HFFc6 (cell line): ENCODE results near the gene PTPRD. TPM values are rescaled to one million over a fixed set of nuclear protein-coding genes. Genes with fewer than 3 reads are reported as not detected.

Experiments
- DNase-seq: peaks from one replicate; pipeline ENCODE4 v3.0.0-alpha.2; 2018
- H3K27ac Mint-ChIP-seq: 2 replicates; pipeline ENCODE4 v1.8.0; 2020; ENCODE audit warnings: mild to moderate bottlenecking, mixed read lengths
- H3K27me3 Mint-ChIP-seq: 2 replicates; pipeline ENCODE4 v1.8.0; 2021; ENCODE audit warnings: mild to moderate bottlenecking, moderate library complexity, mixed read lengths; ENCODE audit not compliant: insufficient read depth
- H3K36me3 Mint-ChIP-seq: 2 replicates; pipeline ENCODE4 v1.8.0; 2021; ENCODE audit warnings: low read depth, mixed read lengths
- H3K4me1 Mint-ChIP-seq: 2 replicates; pipeline ENCODE4 v1.8.0; 2020; ENCODE audit warnings: low read depth, mixed read lengths
- H3K4me3 Mint-ChIP-seq: 2 replicates; pipeline ENCODE4 v1.8.0; 2020; ENCODE audit warnings: mild to moderate bottlenecking, moderate library complexity, mixed read lengths
- H3K9me3 Mint-ChIP-seq: 2 replicates; pipeline ENCODE4 v1.8.0; 2020; ENCODE audit warnings: mild to moderate bottlenecking, mixed read lengths
- CTCF ChIP-seq: fragments of 200-600 bp; sonication (generic); IDR thresholded peaks from 2 replicates; pipeline ENCODE4 v1.5.0; 2021; ENCODE audit warnings: antibody characterized with exemption, mild to moderate bottlenecking
- total RNA-seq, 6 experiments: library from RNA; stranded (reverse); fragmentation: NEBNext Ultra II Directional; extraction: Animal tissue kit (Norgen Biotek cat#: 25700); gene quantifications; 2 replicates in 1 of 6; 3 replicates in 5 of 6; pipeline ENCODE4 v1.2.3, GENCODE V29; 2021

PTPRD gene
- total RNA-seq, 6 experiments from 2014 or later = not detected

- H3K4me1 Mint-ChIP-seq = no peaks in the 10 kb centered on the region
- H3K36me3 Mint-ChIP-seq = no peaks in the 10 kb centered on the region
- no peak overlapping the region for H3K27ac Mint-ChIP-seq
- H3K27me3 Mint-ChIP-seq = no peaks in the 10 kb centered on the region
- TF ChIP-seq CTCF = no peak
- H3K4me3 Mint-ChIP-seq = no peak overlapping the region
- peaks cover 19% of the 10 kb centered on the region for H3K9me3 Mint-ChIP-seq
- DNase-seq = no peak
Observed at GRCh38 chr9:8844549-8844948, 1768.3 kb downstream of the PTPRD start.

GRCh38 chr9:8842402-8843193, 1770.2 kb downstream of the PTPRD start:
- H3K36me3 Mint-ChIP-seq = no peaks in the 10 kb centered on the region
- peaks cover 12% of the 10 kb centered on the region for H3K9me3 Mint-ChIP-seq
- H3K4me3 Mint-ChIP-seq = no peak overlapping the region
- DNase-seq = no peak
- H3K27me3 Mint-ChIP-seq = no peaks in the 10 kb centered on the region
- no peak overlapping the region for H3K27ac Mint-ChIP-seq
- H3K4me1 Mint-ChIP-seq = no peaks in the 10 kb centered on the region
- TF ChIP-seq CTCF = no peak

GRCh38 chr9:8838136-8838535, 1774.7 kb downstream of the PTPRD start:
- Mint-ChIP-seq H3K27me3 (no peaks in the 10 kb centered on the region), H3K4me1 (no peaks in the 10 kb centered on the region), H3K36me3 (no peaks in the 10 kb centered on the region), H3K9me3 (peaks cover 11% of the 10 kb centered on the region), H3K4me3 (no peak overlapping the region), H3K27ac (no peak overlapping the region)
- TF ChIP-seq CTCF = no peak
- DNase-seq = no peak

GRCh38 chr9:8835291-8835690, 1777.5 kb downstream of the PTPRD start:
- H3K4me3 Mint-ChIP-seq = no peak overlapping the region
- no peak for DNase-seq
- H3K4me1 Mint-ChIP-seq = no peaks in the 10 kb centered on the region
- H3K9me3 Mint-ChIP-seq = peaks cover 29% of the 10 kb centered on the region
- no peak for TF ChIP-seq CTCF
- no peaks in the 10 kb centered on the region for H3K27me3 Mint-ChIP-seq
- H3K36me3 Mint-ChIP-seq = no peaks in the 10 kb centered on the region
- H3K27ac Mint-ChIP-seq = no peak overlapping the region

- H3K36me3 Mint-ChIP-seq = no peaks in the 10 kb centered on the region
- H3K27me3 Mint-ChIP-seq = no peaks in the 10 kb centered on the region
- no peak overlapping the region for H3K27ac Mint-ChIP-seq
- H3K4me3 Mint-ChIP-seq = no peak overlapping the region
- H3K4me1 Mint-ChIP-seq = no peaks in the 10 kb centered on the region
- DNase-seq = no peak
- H3K9me3 Mint-ChIP-seq = peaks cover 41% of the 10 kb centered on the region
- no peak for TF ChIP-seq CTCF
Observed at GRCh38 chr9:8832955-8833354, 1779.8 kb downstream of the PTPRD start.
